Activated CD8-positive, alpha-beta T cell treated with anti-CD3 and anti-CD28 coated beads for 36 hours (primary cell): ENCODE results near the gene CRELD1. TPM values are rescaled to one million over a fixed set of nuclear protein-coding genes. Genes with fewer than 3 reads are reported as not detected.

Experiments
- ATAC-seq: fragments of 200-7000 bp; cut with Tn5 transposase; one replicate; pipeline ENCODE4 v1.10.0; 2021; ENCODE audit warnings: mild to moderate bottlenecking, moderate library complexity
- CTCF ChIA-PET: fragments of 350-600 bp; sonication (Branson Sonifier 250); formaldehyde crosslinking; loops from one replicate; lab custom pipeline; 2021; ENCODE audit warnings: antibody characterized with exemption; lab: Charles Lee
- POLR2A ChIA-PET: fragments of 350-600 bp; sonication (Branson Sonifier 250); formaldehyde crosslinking; loops from one replicate; lab custom pipeline; 2021; ENCODE audit warnings: antibody characterized with exemption; lab: Charles Lee
- DNase-seq: peaks from one replicate; pipeline ENCODE4 v3.0.0-alpha.2; 2020
- H3K27ac Mint-ChIP-seq: one replicate; pipeline ENCODE4 v1.8.0; 2021; ENCODE audit warnings: mild to moderate bottlenecking, mixed read lengths
- H3K27me3 Mint-ChIP-seq: one replicate; pipeline ENCODE4 v1.8.0; 2021; ENCODE audit warnings: mixed read lengths
- H3K36me3 Mint-ChIP-seq: one replicate; pipeline ENCODE4 v1.8.0; 2021; ENCODE audit warnings: low read depth, mixed read lengths
- H3K4me1 Mint-ChIP-seq: one replicate; pipeline ENCODE4 v1.8.0; 2021; ENCODE audit warnings: low read depth, mixed read lengths
- H3K4me3 Mint-ChIP-seq: one replicate; pipeline ENCODE4 v1.8.0; 2021; ENCODE audit warnings: mild to moderate bottlenecking, moderate library complexity, mixed read lengths
- H3K9me3 Mint-ChIP-seq: one replicate; pipeline ENCODE4 v1.8.0; 2021; ENCODE audit warnings: mixed read lengths
- CTCF ChIP-seq: fragments of 200-600 bp; IDR thresholded peaks from one replicate; pipeline ENCODE4 v1.8.0; 2022; ENCODE audit warnings: antibody characterized with exemption, mild to moderate bottlenecking
- intact Hi-C: fragments of 100-400 bp; cut with micrococcal nuclease; formaldehyde crosslinking; loops from one replicate; pipeline ENCODE4 v1.10.0; 2022
- total RNA-seq, 2 experiments: library from RNA; stranded (reverse); gene quantifications; one replicate each; pipeline ENCODE4 v1.2.3, GENCODE V29; 2021

The CRELD1 gene
- total RNA-seq, 2 experiments from 2014 or later, result 9.4 to 13.0 TPM

GRCh38 chr3:9911863-9912262, 21.8 kb upstream of the CRELD1 start:
- no peak overlapping the region for H3K4me3 Mint-ChIP-seq
- no peak for DNase-seq
- H3K9me3 Mint-ChIP-seq, result no peaks in the 10 kb centered on the region
- CTCF ChIA-PET, result interaction anchor here (1.1 to 7.0 kb wide), 3 partner anchors 20 to 34 kb away, joined by 3 to 46 read pairs (median 6); partner anchors contain the start of genes CRELD1 and JAGN1
- intact Hi-C loops, result no loop called here
- POLR2A ChIA-PET, result interaction anchor here (0.7 to 2.5 kb wide), 6 partner anchors 18 to 507 kb away, joined by 3 to 9 read pairs (median 4); partner anchors contain the start of gene EMC3
- no peak for ATAC-seq
- TF ChIP-seq CTCF, result no peak
- H3K27ac Mint-ChIP-seq, result no peak overlapping the region
- H3K4me1 Mint-ChIP-seq, result peaks cover 24% of the 10 kb centered on the region
- peaks cover 6% of the 10 kb centered on the region for H3K27me3 Mint-ChIP-seq
- H3K36me3 Mint-ChIP-seq, result no peaks in the 10 kb centered on the region

- H3K27ac Mint-ChIP-seq, result no peak overlapping the region
- POLR2A ChIA-PET, result interaction anchor here (0.7 to 2.5 kb wide), 5 partner anchors 19 to 507 kb away, joined by 3 to 9 read pairs (median 5); no protein-coding TSS in a partner anchor
- CTCF ChIA-PET, result interaction anchor here (1.1 to 7.0 kb wide), 3 partner anchors 20 to 34 kb away, joined by 3 to 46 read pairs (median 6); partner anchors contain the start of genes CRELD1 and JAGN1
- ATAC-seq (no peak), DNase-seq (peak; percentile 49)
- peaks cover 6% of the 10 kb centered on the region for H3K27me3 Mint-ChIP-seq
- no peak overlapping the region for H3K4me3 Mint-ChIP-seq
- no peak for TF ChIP-seq CTCF
- H3K36me3 Mint-ChIP-seq, result no peaks in the 10 kb centered on the region
- intact Hi-C loops, result no loop called here
- no peaks in the 10 kb centered on the region for H3K9me3 Mint-ChIP-seq
- peaks cover 25% of the 10 kb centered on the region for H3K4me1 Mint-ChIP-seq
These were observed 21.2 kb upstream of the CRELD1 start for GRCh38 chr3:9912294-9912935.

- POLR2A ChIA-PET, result interaction anchor here (1.4 kb wide), 1 partner anchor 19 kb away, joined by 7 read pairs; no protein-coding TSS in a partner anchor
- Mint-ChIP-seq H3K27ac (no peak overlapping the region), H3K4me3 (no peak overlapping the region), H3K4me1 (peaks cover 25% of the 10 kb centered on the region), H3K27me3 (peaks cover 6% of the 10 kb centered on the region), H3K36me3 (no peaks in the 10 kb centered on the region), H3K9me3 (no peaks in the 10 kb centered on the region)
- DNase-seq, result no peak
- no peak for TF ChIP-seq CTCF
- CTCF ChIA-PET, result interaction anchor here (0.9 to 7.0 kb wide), 6 partner anchors 9 to 68 kb away, joined by 3 to 46 read pairs (median 3); partner anchors contain the start of genes CRELD1 and IL17RE
- no peak for ATAC-seq
- intact Hi-C loops, result no loop called here
These were observed 20.0 kb upstream of the CRELD1 start for GRCh38 chr3:9913601-9914000.

- no peak overlapping the region for H3K27ac Mint-ChIP-seq
- POLR2A ChIA-PET, result interaction anchor here (0.8 to 1.4 kb wide), 2 partner anchors 19 to 23 kb away, joined by 3 to 7 read pairs; no protein-coding TSS in a partner anchor
These were observed 19.6 kb upstream of the CRELD1 start for GRCh38 chr3:9914011-9914410.

More at GRCh38 chr3:9914011-9914410, 19.6 kb upstream of the CRELD1 start:
- no peak for DNase-seq
- H3K9me3 Mint-ChIP-seq, result no peaks in the 10 kb centered on the region
- no peak for TF ChIP-seq CTCF
- CTCF ChIA-PET, result interaction anchor here (0.9 to 7.0 kb wide), 6 partner anchors 9 to 68 kb away, joined by 3 to 46 read pairs (median 3); partner anchors contain the start of genes CRELD1 and IL17RE
- peaks cover 6% of the 10 kb centered on the region for H3K27me3 Mint-ChIP-seq
- H3K4me3 Mint-ChIP-seq, result no peak overlapping the region
- ATAC-seq, result no peak
- no peaks in the 10 kb centered on the region for H3K36me3 Mint-ChIP-seq
- H3K4me1 Mint-ChIP-seq, result peaks cover 25% of the 10 kb centered on the region
- intact Hi-C loops, result no loop called here
